Stimulated activated naive CD8-positive, alpha-beta T cell treated with anti-CD3 and anti-CD28 coated beads, Interleukin-15, amount 100 ng/mL, for 72 hours (primary cell): Measurements from ENCODE around the gene CNNM3.
A peak's percentile ranks its signal among the peaks of the same experiment; 100 is the strongest.

Experiments used
- ATAC-seq: fragments of 150-1000 bp; cut with Tn5 transposase; 2 replicates; pipeline ENCODE4 v1.10.0; 2021; ENCODE audit warnings: mild to moderate bottlenecking, moderate library complexity
- DNase-seq, 2 donors: peaks; one replicate each; pipeline ENCODE4 v3.0.0; 2021 to 2022
- H3K27ac Mint-ChIP-seq, 2 donors: one replicate each; pipeline ENCODE4 v1.8.0; 2022; ENCODE audit warnings: mild to moderate bottlenecking in 2 of 2, mixed read lengths in 2 of 2, moderate library complexity in 2 of 2
- H3K27me3 Mint-ChIP-seq: one replicate; pipeline ENCODE4 v1.8.0; 2022; ENCODE audit warnings: mixed read lengths
- H3K4me1 Mint-ChIP-seq: one replicate; pipeline ENCODE4 v1.8.0; 2022; ENCODE audit warnings: mild to moderate bottlenecking, mixed read lengths
- H3K4me3 Mint-ChIP-seq, 2 donors: one replicate each; pipeline ENCODE4 v1.8.0; 2022; ENCODE audit warnings: mild to moderate bottlenecking in 2 of 2, mixed read lengths in 2 of 2, moderate library complexity in 1 of 2
- H3K9me3 Mint-ChIP-seq, 2 donors: one replicate each; pipeline ENCODE4 v1.8.0; 2022; ENCODE audit warnings: mixed read lengths in 2 of 2

The CNNM3 gene

DNA sequence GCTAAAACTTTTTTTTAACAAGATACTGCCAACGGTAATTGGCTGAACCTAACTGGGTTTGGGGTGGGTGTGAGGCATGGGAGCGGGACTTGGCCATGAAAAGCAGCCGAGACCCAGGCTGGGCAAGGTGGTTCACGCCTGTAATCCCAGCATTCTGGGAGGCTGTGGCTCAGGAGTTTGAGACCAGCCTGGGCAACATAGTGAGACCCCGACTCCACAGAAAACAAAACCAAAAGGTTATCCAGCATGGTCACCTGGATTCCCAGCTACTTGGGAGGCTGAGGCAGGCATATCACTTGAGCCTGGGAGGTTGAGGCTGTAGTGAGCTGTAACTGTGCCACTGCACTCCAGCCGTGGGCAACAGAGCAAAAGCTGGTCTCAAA lies 64.8 kb downstream of the CNNM3 start:
- Mint-ChIP-seq H3K9me3 (no peaks in the 10 kb centered on the region), H3K4me3 (no peak overlapping the region), H3K27ac (no peak overlapping the region), H3K27me3 (no peaks in the 10 kb centered on the region), H3K4me1 (peaks cover 1% of the 10 kb centered on the region)
- DNase-seq (no peak), ATAC-seq (no peak)

DNA sequence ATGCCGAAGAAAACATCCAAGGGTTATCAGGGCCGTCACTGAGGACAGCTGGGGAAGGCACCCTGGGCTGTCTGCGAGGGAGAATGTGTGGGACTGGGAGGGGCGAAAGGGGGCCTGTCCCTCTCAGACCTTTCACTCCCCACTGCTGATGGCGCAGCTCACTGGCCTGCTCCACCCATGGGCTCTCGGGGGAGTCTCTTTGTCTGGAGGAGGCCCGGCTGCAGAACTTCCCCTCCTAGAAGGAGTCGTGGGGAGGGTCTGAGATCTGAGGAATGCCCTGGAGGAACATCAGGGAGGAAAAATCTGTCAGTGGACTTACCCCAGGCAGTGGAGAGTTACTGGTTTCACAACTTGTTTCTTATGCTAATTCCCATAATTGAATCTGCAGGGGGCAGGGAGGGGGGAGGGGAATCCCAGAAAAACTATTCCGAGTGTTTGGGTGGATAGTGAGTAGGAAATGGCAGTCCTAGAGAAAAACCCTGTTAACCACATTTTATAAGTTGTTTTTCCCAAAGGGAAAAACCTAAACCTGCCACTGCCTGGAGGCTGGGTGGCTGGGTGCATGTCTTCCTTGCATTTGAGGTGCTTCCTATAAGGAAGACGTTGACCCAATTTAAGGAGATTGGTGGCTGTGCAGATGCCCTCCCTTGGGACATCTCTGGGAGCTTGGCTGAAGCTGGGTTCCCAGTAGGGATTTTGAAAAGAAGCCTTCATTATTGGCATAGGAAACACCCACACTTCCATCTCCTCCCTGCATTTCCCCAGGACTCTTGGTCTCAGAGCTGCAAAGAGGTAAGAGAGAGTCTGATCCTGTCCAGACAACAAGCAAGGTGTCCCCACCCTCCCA lies 65.5 kb downstream of the CNNM3 start:
- H3K27me3 Mint-ChIP-seq = no peaks in the 10 kb centered on the region
- H3K9me3 Mint-ChIP-seq = no peaks in the 10 kb centered on the region
- H3K4me3 Mint-ChIP-seq = no peak overlapping the region
- H3K4me1 Mint-ChIP-seq = no peaks in the 10 kb centered on the region
- ATAC-seq = no peak
- no peak for DNase-seq
- no peak overlapping the region for H3K27ac Mint-ChIP-seq

DNA sequence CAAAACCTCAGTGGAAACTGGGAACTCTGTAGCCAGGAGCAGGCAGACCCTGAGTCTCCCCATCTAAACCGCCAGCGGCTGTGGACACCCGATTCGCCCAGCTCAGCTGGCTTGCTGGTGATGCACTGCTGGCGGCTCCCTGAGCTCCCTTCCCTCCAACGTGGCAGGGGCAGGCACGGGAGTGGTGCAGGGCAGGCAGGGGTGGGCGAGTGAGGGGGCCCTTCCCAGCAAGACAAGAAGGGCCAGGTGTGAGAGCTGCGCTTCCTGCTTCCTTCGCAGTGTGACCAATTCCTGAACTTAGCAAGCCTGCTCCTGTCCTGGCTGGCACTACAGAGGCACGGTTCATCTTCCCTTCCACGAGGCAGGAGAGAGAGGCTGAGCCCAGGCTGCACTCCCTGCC lies 66.2 kb downstream of the CNNM3 start:
- Mint-ChIP-seq H3K4me1 (no peaks in the 10 kb centered on the region), H3K9me3 (no peaks in the 10 kb centered on the region), H3K4me3 (no peak overlapping the region), H3K27me3 (no peaks in the 10 kb centered on the region), H3K27ac (no peak overlapping the region)
- no peak for DNase-seq
- no peak for ATAC-seq

DNA sequence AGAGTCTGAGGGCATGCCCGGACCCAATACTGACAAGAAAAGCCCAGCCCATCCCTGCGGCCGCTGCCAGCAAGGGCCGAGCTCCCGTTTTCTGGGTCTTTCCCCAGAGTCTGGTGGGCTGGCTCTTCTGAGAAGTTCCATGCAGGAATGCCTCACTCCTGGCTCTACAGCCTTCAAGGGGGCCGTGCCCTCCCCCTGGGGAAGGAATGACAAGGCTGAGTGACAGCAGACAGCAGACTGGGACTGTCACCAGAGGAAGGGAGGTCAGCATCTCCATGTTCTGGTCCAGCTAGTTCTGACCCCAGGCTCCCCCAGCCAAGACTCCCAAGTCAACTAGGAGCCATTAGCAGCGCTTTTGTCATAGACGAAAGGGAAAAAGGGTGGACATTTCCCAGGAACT lies 66.8 kb downstream of the CNNM3 start:
- H3K9me3 Mint-ChIP-seq = no peaks in the 10 kb centered on the region

DNA sequence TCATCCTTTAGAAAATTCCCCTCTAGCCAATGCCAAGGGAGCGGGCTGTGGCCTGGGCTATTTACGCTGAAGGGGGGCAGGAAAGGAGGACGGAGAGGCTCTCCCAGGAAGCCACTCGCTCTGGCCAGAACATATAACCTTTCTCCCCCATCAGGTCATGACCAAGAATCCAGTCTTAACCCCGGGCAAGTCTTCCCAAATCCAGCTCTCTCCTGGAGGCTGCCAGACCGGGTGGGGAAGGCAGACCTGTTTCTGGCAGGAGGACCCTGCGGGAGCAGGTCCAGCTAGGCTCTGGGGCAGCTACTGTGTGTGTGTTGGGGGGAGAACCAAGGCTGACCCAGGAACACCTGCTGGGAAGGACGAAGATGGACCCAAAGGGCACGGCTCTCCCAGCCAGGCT lies 67.2 kb downstream of the CNNM3 start:
- no peaks in the 10 kb centered on the region for H3K27me3 Mint-ChIP-seq
- peak overlapping the region in 1 of 2 donors; percentile 78 for H3K27ac Mint-ChIP-seq
- no peaks in the 10 kb centered on the region for H3K9me3 Mint-ChIP-seq
- H3K4me3 Mint-ChIP-seq = no peak overlapping the region
- H3K4me1 Mint-ChIP-seq = peaks cover 5% of the 10 kb centered on the region
- no peak for ATAC-seq
- no peak for DNase-seq

More for the DNA sequence above, 66.8 kb downstream of the CNNM3 start:
- H3K4me1 Mint-ChIP-seq = peaks cover under 1% of the 10 kb centered on the region
- DNase-seq = no peak
- H3K27ac Mint-ChIP-seq = no peak overlapping the region
- no peaks in the 10 kb centered on the region for H3K27me3 Mint-ChIP-seq
- ATAC-seq = no peak
- H3K4me3 Mint-ChIP-seq = no peak overlapping the region
